Measurements from ENCODE around the gene RALGAPA2.

RALGAPA2 gene

GRCh38 chr20:20627471-20627870 is 85.0 kb downstream of the RALGAPA2 start:
- DNase-seq = no peak

GRCh38 chr20:20624914-20625313 is 87.5 kb downstream of the RALGAPA2 start:
- peak; percentile 77 for DNase-seq

DNA sequence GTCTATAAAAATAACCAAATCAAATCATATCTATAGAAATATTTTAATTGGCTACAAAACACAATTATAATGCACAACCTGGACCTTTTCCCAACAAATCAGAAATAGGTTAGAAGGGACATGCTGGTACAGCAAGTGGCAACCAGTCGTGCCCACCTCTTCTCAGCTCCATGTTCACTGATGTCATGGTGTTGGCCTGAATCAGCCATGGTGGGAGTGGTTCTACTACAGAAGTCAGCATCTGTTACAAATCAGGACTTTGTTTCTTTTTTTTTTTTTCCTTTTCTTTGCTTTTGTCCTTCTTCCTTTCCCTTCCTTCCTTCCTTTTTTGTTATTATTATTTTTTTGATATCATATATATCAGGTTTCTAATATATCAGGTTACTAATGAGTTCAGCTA is 91.2 kb downstream of the RALGAPA2 start:
- no peak for DNase-seq

DNA sequence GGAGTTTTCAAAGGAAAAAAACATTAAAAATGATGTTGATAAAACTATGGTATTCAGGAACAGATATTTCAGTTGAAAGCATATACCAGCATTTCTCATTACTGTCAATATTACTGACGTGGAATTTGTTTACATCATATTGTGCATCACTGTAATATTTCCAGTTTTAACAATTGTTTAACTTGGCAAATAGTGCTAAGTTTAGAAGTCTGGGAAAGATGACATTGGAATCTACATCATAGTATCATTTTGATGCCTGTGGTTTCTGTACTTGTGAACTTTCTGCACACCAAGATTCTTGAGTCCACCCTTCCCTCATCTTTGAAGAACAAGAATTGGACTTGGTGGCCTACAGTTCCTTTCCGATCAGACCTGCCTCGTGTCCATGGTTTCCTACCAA is 98.1 kb downstream of the RALGAPA2 start:
- no peak for DNase-seq

- DNase-seq = no peak
Measured at GRCh38 chr20:20612251-20612650, 100.2 kb downstream of the RALGAPA2 start.

DNA sequence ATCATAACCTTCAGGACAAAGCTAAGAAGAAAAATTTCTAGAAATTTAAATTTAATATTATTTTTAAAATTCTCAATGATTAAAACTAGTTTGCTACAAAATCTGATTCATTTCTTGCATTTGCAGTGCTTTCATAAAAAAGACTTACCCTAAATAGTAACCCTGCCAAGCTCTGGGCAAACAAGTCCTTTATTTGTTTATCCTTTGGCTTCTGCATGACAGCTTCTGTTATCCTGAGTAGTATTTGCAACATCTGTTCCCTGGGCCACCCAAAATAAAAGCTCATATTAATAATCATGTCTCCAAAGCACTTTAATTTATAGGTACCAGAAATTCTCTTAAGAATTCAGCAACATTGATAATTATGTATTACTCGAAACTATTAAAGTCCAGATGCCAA is 101.3 kb downstream of the RALGAPA2 start:
- DNase-seq = peak; percentile 9

DNA sequence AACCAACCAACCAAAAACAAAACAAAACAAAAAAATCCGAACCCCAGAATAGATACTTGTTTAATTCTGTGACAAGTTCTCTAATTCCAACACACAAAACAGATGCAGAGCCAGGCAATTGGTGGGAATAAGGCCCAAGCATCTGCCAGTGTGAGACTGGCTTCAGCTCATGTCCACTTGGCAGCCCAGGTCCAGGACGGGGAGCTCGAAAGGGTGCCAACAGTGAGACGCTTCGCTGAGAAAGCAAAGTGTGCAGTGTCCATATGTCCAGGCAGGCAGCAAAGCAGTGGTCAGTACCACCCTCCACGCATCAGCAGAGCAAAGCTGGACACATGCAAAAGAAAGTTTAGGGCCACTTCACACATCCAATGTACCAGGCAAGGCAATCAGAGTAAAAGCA is 102.9 kb downstream of the RALGAPA2 start:
- no peak for DNase-seq

- DNase-seq = no peak
Measured at GRCh38 chr20:20608641-20609040, 103.8 kb downstream of the RALGAPA2 start.

DNA sequence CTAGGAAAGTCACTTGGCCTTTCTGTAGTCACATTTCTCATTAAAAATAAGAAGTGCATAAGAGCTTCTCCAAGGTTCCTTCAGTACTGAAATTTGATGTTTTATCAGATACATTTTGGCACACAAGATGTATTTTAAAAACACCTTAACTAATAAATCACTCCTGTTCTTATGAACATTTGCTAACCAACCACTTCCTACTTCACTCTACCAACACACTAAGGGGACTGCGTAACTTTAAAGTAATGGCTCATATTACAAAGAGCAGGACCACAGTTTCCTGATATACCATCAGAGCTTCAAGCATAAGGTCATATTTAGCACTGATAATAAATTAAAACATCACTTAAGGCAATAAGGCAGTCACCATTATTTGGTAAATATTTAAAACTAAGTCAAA is 104.4 kb downstream of the RALGAPA2 start:
- DNase-seq = no peak

GRCh38 chr20:20606881-20607280 is 105.6 kb downstream of the RALGAPA2 start:
- no peak for DNase-seq

DNA sequence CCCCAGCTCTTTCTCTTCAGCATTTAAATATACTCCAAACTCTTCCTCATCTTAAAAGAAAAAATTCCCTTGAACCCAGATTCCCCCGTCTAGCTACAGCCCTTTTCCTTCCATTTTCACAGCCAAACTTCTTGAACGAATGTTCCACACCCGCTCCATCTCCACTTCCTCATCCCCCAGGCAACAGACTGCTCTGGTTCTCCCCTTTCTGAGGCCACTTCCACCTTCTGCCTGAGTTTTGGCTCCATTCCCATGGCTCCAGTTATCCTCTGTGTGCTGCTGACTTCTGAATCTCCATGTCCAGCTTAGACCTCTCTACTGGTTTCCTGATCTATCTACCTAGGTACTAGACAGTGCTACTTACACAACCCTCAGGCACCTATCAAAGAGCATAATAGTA is 106.4 kb downstream of the RALGAPA2 start:
- no peak for DNase-seq

GRCh38 chr20:20604907-20605306 is 107.5 kb downstream of the RALGAPA2 start:
- DNase-seq = no peak

DNA sequence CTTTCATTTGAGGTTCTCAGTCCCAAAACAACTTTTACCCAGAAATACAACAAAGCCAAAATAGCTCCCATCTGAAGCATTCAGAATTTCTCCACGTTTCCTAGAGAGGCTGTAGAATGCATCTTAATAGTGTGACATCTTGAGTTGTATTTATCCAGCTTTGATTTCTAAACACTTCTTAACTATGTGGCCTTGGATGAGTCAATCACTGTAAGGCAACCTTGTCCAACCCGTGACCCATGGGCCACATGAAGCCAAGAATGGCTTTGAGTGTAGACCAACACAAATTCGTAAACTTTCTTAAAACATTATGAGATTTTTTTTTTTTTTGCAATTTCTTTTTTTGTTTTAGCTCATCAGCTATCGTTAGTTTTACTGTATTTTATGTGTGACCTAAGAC is 108.1 kb downstream of the RALGAPA2 start:
- no peak for DNase-seq

DNA sequence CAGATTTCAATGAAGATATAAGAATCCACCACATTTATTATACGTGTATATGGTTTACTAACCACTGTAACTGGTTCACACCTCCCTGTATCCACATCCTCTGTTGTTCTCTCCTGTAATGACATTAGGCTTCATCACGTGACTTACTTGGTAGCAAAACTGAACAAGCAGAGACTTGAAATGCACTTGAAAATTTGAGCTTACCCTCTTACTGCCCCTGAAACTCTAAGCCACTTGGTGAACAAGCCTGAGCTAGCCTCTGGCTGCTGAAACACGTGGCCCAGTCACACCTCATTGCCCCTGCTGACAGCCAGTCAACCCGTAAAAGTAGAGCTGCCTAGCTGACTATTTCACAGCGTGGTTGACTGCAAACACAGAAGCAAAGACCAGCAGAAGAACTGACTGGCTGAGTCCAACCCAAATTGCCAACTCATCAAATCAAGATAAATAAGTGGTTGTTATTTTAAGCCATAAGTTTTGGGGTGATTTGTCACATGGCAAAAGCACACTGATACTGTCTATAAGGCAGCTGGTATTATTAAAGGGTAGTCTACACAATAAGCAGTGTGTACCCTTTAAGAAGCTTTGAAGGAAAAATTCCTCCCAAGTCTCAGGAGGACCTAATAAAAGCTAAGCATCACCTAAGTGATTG is 109.0 kb downstream of the RALGAPA2 start:
- peak; percentile 15 for DNase-seq

DNA sequence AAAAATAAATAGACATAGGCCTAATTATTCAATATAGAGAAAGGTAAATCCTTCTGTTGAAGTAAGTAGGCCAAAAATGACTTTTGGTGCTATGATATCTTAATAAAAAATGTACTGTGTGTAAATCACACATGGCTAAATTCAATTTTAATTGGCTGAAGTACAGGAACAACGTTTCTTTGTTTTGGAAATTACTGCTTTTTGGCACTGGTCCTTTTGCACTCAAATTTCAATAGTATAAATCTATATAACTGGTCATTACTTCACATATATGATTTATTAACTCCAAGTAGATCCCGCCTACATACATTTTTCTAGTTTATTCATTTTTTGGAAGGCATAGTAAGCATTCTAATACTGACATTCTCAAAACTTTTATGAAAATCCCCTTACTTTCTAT is 114.5 kb downstream of the RALGAPA2 start:
- DNase-seq = no peak

- peak; percentile 62 for DNase-seq
Measured at GRCh38 chr20:20594171-20594530, 118.3 kb downstream of the RALGAPA2 start.

DNA sequence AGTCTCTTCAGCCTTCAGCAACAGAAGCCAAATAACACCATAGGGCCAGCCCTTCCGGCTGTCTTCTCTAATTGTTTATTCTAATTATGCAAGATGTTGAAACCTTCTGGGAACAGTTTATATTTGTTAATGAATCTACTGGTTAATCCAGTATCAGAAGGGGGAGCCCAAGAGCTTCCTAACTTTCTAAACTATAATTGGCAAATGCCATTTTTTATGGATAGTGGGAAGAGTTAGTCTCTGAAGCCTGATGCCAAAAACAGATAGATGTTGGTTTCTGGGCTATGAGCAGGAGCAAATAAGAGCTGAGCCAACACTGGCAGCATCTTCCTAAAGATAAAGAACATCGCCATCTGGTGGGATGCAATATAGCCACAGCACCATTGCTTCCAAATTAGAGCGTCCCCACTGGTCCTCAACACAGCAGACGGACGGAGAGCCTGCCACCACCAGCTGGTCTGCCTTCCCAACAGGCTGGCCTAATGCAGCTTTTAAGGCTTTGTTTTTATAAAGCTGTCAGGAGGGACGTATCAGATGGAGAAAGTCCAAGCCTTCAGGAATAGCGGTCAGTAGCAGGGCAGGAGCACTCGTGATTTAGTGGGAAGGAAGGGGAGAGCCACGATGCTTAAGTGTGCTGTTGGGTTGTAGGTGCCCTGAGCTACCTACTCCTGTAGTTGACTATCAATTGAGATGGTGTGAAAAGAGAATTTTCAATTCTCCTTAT is 118.8 kb downstream of the RALGAPA2 start:
- DNase-seq = peak; percentile 74

DNA sequence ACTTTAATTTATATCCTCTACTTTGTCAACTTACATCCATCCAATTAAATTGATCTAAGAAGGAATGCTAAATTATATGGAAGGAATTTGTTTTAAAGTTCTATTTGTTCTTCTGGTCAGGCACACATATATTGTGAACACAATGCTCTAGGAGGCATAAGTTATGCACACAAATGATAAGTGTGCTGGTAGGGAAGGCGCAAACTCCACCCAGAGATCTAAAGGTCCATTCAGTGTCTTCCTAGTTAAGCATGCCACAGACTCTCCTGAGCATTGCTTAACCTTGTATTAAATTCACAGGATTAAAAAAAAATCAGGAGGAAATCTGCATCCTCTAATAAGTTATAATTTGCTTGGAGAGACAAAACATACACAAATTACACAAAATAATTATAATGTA is 127.3 kb downstream of the RALGAPA2 start:
- DNase-seq = no peak

DNA sequence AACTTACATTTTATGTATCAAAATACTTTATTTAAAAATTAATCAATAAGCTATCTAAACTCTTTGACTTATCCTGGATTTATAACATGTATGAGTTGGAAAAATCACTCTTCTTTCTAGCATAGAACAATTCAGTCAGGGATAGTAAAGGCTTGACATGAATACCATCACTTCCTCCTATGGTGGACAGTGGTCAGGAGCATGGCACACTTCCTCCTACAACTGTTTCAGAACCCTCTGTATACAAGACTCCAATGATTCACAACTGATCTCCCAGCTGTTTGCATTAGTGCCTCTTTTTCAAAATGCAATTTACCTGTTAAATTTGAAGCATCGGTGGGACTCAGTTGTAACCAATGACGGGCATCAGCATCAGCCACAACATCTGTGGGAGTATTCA is 129.7 kb downstream of the RALGAPA2 start:
- DNase-seq = no peak

DNA sequence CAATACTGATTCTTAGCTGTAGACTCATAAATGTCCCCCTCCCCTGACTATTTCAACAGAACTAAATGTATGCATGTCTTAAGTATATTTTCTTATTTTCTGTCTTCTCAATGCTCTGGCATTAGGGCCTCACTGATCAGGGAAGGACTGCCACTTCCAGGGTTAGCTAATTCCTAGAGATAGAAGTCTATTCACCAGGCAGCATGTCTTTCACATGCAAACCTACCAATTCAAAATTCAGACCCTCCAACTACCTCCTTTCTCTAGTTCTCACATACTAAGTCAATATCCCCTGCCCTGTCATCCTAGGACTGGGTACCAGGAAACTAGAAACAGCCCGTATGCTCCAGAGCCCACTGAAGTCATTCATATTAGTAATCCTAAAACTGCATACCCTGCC is 132.3 kb downstream of the RALGAPA2 start:
- DNase-seq = no peak

- DNase-seq = no peak
Measured at GRCh38 chr20:20578838-20579237, 133.6 kb downstream of the RALGAPA2 start.

DNA sequence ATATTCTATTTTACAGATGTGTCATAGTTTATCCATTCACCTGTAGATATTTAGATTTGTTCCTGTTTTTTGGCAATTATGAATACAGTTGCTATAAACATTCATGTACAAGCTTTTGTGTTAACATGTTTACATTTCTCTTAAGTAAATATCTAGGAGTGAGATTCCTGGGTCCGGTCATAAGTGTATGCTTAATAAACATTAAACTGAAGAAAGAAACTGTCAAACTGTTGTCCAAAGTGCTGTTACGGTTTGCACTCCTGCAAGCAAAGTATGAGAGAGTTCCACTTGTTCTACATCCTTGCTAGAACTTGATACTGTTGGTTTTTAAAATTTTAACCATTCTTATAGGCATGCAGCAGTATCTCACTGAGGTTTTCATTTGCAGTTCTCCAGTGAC is 138.6 kb downstream of the RALGAPA2 start:
- DNase-seq = no peak

GRCh38 chr20:20571068-20571780 is 141.2 kb downstream of the RALGAPA2 start:
- DNase-seq = no peak

- peak; percentile 39 for DNase-seq
Measured at GRCh38 chr20:20568604-20569205, 143.7 kb downstream of the RALGAPA2 start.

Data from COR-L47 (cell line).